SKM-1 treated with dmso at 0.1 percent for 144 hours (cell line): ENCODE measurements around the gene MTHFS.
A peak's percentile ranks its signal among the peaks of the same experiment; 100 is the strongest.
"Not testable (repeated sequence)": the region's sequence is repeated elsewhere in the genome, so short reads cannot be mapped to it uniquely, and the experiment has no call there.

Experiments
- DNase-seq: peaks from one replicate; lab custom pipeline; 2025; ENCODE audit not compliant: unreplicated experiment; lab: John Stamatoyannopoulos, UW

The MTHFS gene

GRCh38 chr15:79896634-79897379 lies at the start of gene MTHFS:
Gene MTHFS (minus strand): TSS chr15:79897014. CDS start chr15:79896988, 26 bp downstream.
- DNase-seq = peak; percentile 50

GRCh38 chr15:79944622-79945021 lies 47.8 kb upstream of the MTHFS start:
- no peak for DNase-seq

- DNase-seq = no peak
Observed at GRCh38 chr15:79943820-79944219, 47.0 kb upstream of the MTHFS start.

GRCh38 chr15:79942741-79943481 lies 46.1 kb upstream of the MTHFS start:
- no peak for DNase-seq

GRCh38 chr15:79939399-79939798 lies 42.6 kb upstream of the MTHFS start:
- DNase-seq = no peak

GRCh38 chr15:79938143-79938542 lies 41.3 kb upstream of the MTHFS start:
- DNase-seq = no peak

- not testable (repeated sequence) for DNase-seq
Observed at GRCh38 chr15:79935556-79936201, 38.9 kb upstream of the MTHFS start.

GRCh38 chr15:79933231-79933630 lies 36.4 kb upstream of the MTHFS start:
- DNase-seq = no peak

GRCh38 chr15:79932447-79932846 lies 35.6 kb upstream of the MTHFS start:
- no peak for DNase-seq

- peak; percentile 12 for DNase-seq
Observed at GRCh38 chr15:79930516-79930915, 33.7 kb upstream of the MTHFS start.

- DNase-seq = no peak
Observed at GRCh38 chr15:79929412-79929811, 32.6 kb upstream of the MTHFS start.

- DNase-seq = not testable (repeated sequence)
Observed at GRCh38 chr15:79926116-79926515, 29.3 kb upstream of the MTHFS start.

GRCh38 chr15:79924379-79924778 lies 27.6 kb upstream of the MTHFS start:
- no peak for DNase-seq

- DNase-seq = peak; percentile 95
Observed at GRCh38 chr15:79923515-79924169, 26.8 kb upstream of the MTHFS start.

- DNase-seq = peak; percentile 23
Observed at GRCh38 chr15:79923079-79923514, 26.3 kb upstream of the MTHFS start.

- no peak for DNase-seq
Observed at GRCh38 chr15:79922512-79923078, 25.8 kb upstream of the MTHFS start.

GRCh38 chr15:79919749-79920511 lies 23.1 kb upstream of the MTHFS start:
- DNase-seq = no peak

GRCh38 chr15:79919090-79919748 lies 22.4 kb upstream of the MTHFS start:
- no peak for DNase-seq

GRCh38 chr15:79918278-79918677 lies 21.5 kb upstream of the MTHFS start:
- DNase-seq = peak; percentile 57
